Measurements from ENCODE around the gene BMP10.
A peak's percentile ranks its signal among the peaks of the same experiment; 100 is the strongest.

BMP10 gene

GRCh38 chr2:68870215-68870614, 982 bp downstream of the BMP10 start:
- Histone ChIP-seq H2AFZ (ENCODE audit: low read length, unreplicated experiment) (no peak overlapping the region), H3K4me3 (ENCODE audit: low read depth, low read length) (no peak overlapping the region), H3K4me1 (ENCODE audit: control insufficient read depth, insufficient read depth, low read length, unreplicated experiment) (no peaks in the 10 kb centered on the region), H3K27ac (ENCODE audit: low read depth, low read length) (no peak overlapping the region), H3K79me2 (ENCODE audit: control insufficient read depth, insufficient read depth, low read length, unreplicated experiment) (no peaks in the 10 kb centered on the region), H3K36me3 (ENCODE audit: insufficient read depth, low read length) (no peaks in the 10 kb centered on the region), H3K27me3 (ENCODE audit: insufficient read depth, low read length) (peaks cover 6% of the 10 kb centered on the region; the same call in 1 of the 2 replicates)

GRCh38 chr2:68865108-68865507, 6.1 kb downstream of the BMP10 start:
- Histone ChIP-seq H3K27ac (ENCODE audit: low read depth, low read length) (no peak overlapping the region), H3K79me2 (ENCODE audit: control insufficient read depth, insufficient read depth, low read length, unreplicated experiment) (no peaks in the 10 kb centered on the region), H3K4me3 (ENCODE audit: low read depth, low read length) (no peak overlapping the region)

GRCh38 chr2:68863996-68864395, 7.2 kb downstream of the BMP10 start:
- Histone ChIP-seq H3K79me2 (ENCODE audit: control insufficient read depth, insufficient read depth, low read length, unreplicated experiment) (no peaks in the 10 kb centered on the region), H2AFZ (ENCODE audit: low read length, unreplicated experiment) (no peak overlapping the region), H3K4me1 (ENCODE audit: control insufficient read depth, insufficient read depth, low read length, unreplicated experiment) (no peaks in the 10 kb centered on the region), H3K36me3 (ENCODE audit: insufficient read depth, low read length) (no peaks in the 10 kb centered on the region), H3K4me3 (ENCODE audit: low read depth, low read length) (no peak overlapping the region), H3K27me3 (ENCODE audit: insufficient read depth, low read length) (peaks cover 55% of the 10 kb centered on the region), H3K27ac (ENCODE audit: low read depth, low read length) (no peak overlapping the region)

More at GRCh38 chr2:68865108-68865507, 6.1 kb downstream of the BMP10 start:
- Histone ChIP-seq H3K27me3 (ENCODE audit: insufficient read depth, low read length) (peaks cover 44% of the 10 kb centered on the region), H3K4me1 (ENCODE audit: control insufficient read depth, insufficient read depth, low read length, unreplicated experiment) (no peaks in the 10 kb centered on the region), H2AFZ (ENCODE audit: low read length, unreplicated experiment) (no peak overlapping the region), H3K36me3 (ENCODE audit: insufficient read depth, low read length) (no peaks in the 10 kb centered on the region)

- Histone ChIP-seq H3K4me3 (ENCODE audit: low read depth, low read length) (no peak overlapping the region), H3K27me3 (ENCODE audit: insufficient read depth, low read length) (peaks cover 61% of the 10 kb centered on the region), H3K27ac (ENCODE audit: low read depth, low read length) (no peak overlapping the region), H3K36me3 (ENCODE audit: insufficient read depth, low read length) (no peaks in the 10 kb centered on the region), H2AFZ (ENCODE audit: low read length, unreplicated experiment) (peak overlapping the region; percentile 1), H3K4me1 (ENCODE audit: control insufficient read depth, insufficient read depth, low read length, unreplicated experiment) (no peaks in the 10 kb centered on the region), H3K79me2 (ENCODE audit: control insufficient read depth, insufficient read depth, low read length, unreplicated experiment) (no peaks in the 10 kb centered on the region)
Measured at GRCh38 chr2:68862889-68863288, 8.3 kb downstream of the BMP10 start.

- H2AFZ ChIP-seq (ENCODE audit: low read length, unreplicated experiment), result no peak overlapping the region
- H3K36me3 ChIP-seq (ENCODE audit: insufficient read depth, low read length), result no peaks in the 10 kb centered on the region
- no peaks in the 10 kb centered on the region for H3K4me1 ChIP-seq (ENCODE audit: control insufficient read depth, insufficient read depth, low read length, unreplicated experiment)
- peaks cover 76% of the 10 kb centered on the region for H3K27me3 ChIP-seq (ENCODE audit: insufficient read depth, low read length)
- no peak overlapping the region for H3K4me3 ChIP-seq (ENCODE audit: low read depth, low read length)
- H3K79me2 ChIP-seq (ENCODE audit: control insufficient read depth, insufficient read depth, low read length, unreplicated experiment), result no peaks in the 10 kb centered on the region
- no peak overlapping the region for H3K27ac ChIP-seq (ENCODE audit: low read depth, low read length)
Measured at GRCh38 chr2:68861330-68861729, 9.9 kb downstream of the BMP10 start.

DNA sequence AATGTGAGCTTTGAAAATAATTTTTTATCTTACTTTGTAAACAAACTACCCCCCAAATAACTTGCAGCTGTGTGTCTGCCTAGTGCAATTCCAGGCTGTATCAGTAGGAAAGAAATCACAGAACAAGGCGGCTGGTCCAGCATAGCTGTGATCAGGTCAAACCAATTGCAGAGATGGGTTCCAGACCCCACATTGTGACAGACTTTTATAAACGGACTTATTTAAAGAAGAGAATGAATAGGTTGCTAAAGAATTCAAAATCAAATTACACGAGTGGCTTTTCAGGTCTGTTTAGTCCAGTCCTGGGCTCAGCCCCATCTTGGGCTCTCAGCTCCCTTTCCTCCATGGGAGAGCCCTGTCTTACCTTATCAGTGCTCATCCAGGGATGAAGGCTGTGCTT, 11.1 kb downstream of the BMP10 start:
- Histone ChIP-seq H3K27ac (ENCODE audit: low read depth, low read length) (no peak overlapping the region), H3K27me3 (ENCODE audit: insufficient read depth, low read length) (peaks cover 79% of the 10 kb centered on the region), H3K4me1 (ENCODE audit: control insufficient read depth, insufficient read depth, low read length, unreplicated experiment) (no peaks in the 10 kb centered on the region), H3K36me3 (ENCODE audit: insufficient read depth, low read length) (no peaks in the 10 kb centered on the region), H3K4me3 (ENCODE audit: low read depth, low read length) (no peak overlapping the region), H2AFZ (ENCODE audit: low read length, unreplicated experiment) (no peak overlapping the region), H3K79me2 (ENCODE audit: control insufficient read depth, insufficient read depth, low read length, unreplicated experiment) (no peaks in the 10 kb centered on the region)

DNA sequence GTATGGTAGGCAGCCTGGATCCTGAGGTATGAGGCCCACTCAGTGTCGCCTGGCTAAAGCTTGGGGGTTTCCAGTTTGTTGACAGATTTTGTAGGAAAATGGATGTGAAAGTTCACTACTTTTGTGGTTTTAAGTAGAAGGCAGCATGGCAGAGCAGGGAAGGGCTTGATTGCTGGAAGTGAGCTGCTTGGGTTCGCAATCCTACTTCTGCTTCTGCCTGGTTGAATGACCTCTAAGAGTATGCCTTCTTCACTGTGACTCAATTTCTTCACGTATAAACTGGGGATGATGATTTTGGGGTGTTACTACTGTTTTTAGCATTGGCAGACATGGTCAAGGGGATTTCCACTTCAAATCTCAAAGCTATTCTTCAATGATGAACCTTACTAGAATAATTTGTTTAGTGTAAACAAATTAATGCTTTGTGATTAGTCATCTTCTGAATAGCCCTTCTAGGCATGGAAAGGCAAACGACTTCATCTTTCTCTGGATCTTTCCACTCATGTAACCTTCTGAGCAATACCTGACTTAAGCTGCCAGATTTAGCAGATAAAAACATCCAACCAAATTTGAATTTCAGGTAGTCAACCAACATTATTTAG, 13.2 kb downstream of the BMP10 start:
- H3K4me1 ChIP-seq (ENCODE audit: control insufficient read depth, insufficient read depth, low read length, unreplicated experiment), result no peaks in the 10 kb centered on the region
- peaks cover 78% of the 10 kb centered on the region for H3K27me3 ChIP-seq (ENCODE audit: insufficient read depth, low read length)
- H2AFZ ChIP-seq (ENCODE audit: low read length, unreplicated experiment), result no peak overlapping the region
- no peak overlapping the region for H3K4me3 ChIP-seq (ENCODE audit: low read depth, low read length)
- H3K79me2 ChIP-seq (ENCODE audit: control insufficient read depth, insufficient read depth, low read length, unreplicated experiment), result no peaks in the 10 kb centered on the region
- no peak overlapping the region for H3K27ac ChIP-seq (ENCODE audit: low read depth, low read length)
- no peaks in the 10 kb centered on the region for H3K36me3 ChIP-seq (ENCODE audit: insufficient read depth, low read length)

- Histone ChIP-seq H3K79me2 (ENCODE audit: control insufficient read depth, insufficient read depth, low read length, unreplicated experiment) (no peaks in the 10 kb centered on the region), H3K4me3 (ENCODE audit: low read depth, low read length) (no peak overlapping the region), H2AFZ (ENCODE audit: low read length, unreplicated experiment) (no peak overlapping the region), H3K36me3 (ENCODE audit: insufficient read depth, low read length) (no peaks in the 10 kb centered on the region), H3K27ac (ENCODE audit: low read depth, low read length) (no peak overlapping the region), H3K4me1 (ENCODE audit: control insufficient read depth, insufficient read depth, low read length, unreplicated experiment) (no peaks in the 10 kb centered on the region), H3K27me3 (ENCODE audit: insufficient read depth, low read length) (peaks cover 73% of the 10 kb centered on the region)
Measured at GRCh38 chr2:68857202-68857845, 13.9 kb downstream of the BMP10 start.

- Histone ChIP-seq H3K27me3 (ENCODE audit: insufficient read depth, low read length) (peaks cover 62% of the 10 kb centered on the region), H3K79me2 (ENCODE audit: control insufficient read depth, insufficient read depth, low read length, unreplicated experiment) (no peaks in the 10 kb centered on the region), H3K36me3 (ENCODE audit: insufficient read depth, low read length) (no peaks in the 10 kb centered on the region), H3K4me3 (ENCODE audit: low read depth, low read length) (no peak overlapping the region), H2AFZ (ENCODE audit: low read length, unreplicated experiment) (no peak overlapping the region), H3K4me1 (ENCODE audit: control insufficient read depth, insufficient read depth, low read length, unreplicated experiment) (no peaks in the 10 kb centered on the region), H3K27ac (ENCODE audit: low read depth, low read length) (no peak overlapping the region)
Measured at GRCh38 chr2:68855550-68855949, 15.6 kb downstream of the BMP10 start.

- H3K4me1 ChIP-seq (ENCODE audit: control insufficient read depth, insufficient read depth, low read length, unreplicated experiment), result no peaks in the 10 kb centered on the region
- peaks cover 61% of the 10 kb centered on the region for H3K27me3 ChIP-seq (ENCODE audit: insufficient read depth, low read length)
- H3K27ac ChIP-seq (ENCODE audit: low read depth, low read length), result no peak overlapping the region
- H3K4me3 ChIP-seq (ENCODE audit: low read depth, low read length), result no peak overlapping the region
- no peaks in the 10 kb centered on the region for H3K79me2 ChIP-seq (ENCODE audit: control insufficient read depth, insufficient read depth, low read length, unreplicated experiment)
- H2AFZ ChIP-seq (ENCODE audit: low read length, unreplicated experiment), result no peak overlapping the region
- H3K36me3 ChIP-seq (ENCODE audit: insufficient read depth, low read length), result no peaks in the 10 kb centered on the region
Measured at GRCh38 chr2:68854476-68854875, 16.7 kb downstream of the BMP10 start.

DNA sequence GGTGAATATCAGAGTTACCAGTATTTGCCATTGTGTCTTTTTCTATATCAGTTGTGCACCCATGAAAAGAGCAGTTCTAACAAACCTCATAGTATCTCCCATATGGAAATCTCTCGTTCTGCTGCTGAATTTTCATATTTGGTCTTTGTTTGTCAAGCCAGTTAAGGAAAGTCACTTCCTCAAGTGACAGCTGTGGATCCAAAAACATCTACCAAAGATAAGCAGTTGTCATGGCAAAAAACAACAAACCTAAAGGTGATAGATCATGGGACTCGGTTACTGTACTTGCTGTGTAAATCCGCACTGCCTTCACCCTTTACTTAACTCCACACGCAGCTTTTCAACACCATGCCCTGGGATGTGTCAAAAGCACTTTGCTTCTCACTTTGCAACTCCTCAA, 17.3 kb downstream of the BMP10 start:
- H3K27ac ChIP-seq (ENCODE audit: low read depth, low read length), result no peak overlapping the region

More for the DNA sequence above, 17.3 kb downstream of the BMP10 start:
- Histone ChIP-seq H3K36me3 (ENCODE audit: insufficient read depth, low read length) (no peaks in the 10 kb centered on the region), H3K4me1 (ENCODE audit: control insufficient read depth, insufficient read depth, low read length, unreplicated experiment) (no peaks in the 10 kb centered on the region), H2AFZ (ENCODE audit: low read length, unreplicated experiment) (no peak overlapping the region), H3K4me3 (ENCODE audit: low read depth, low read length) (no peak overlapping the region), H3K27me3 (ENCODE audit: insufficient read depth, low read length) (peaks cover 61% of the 10 kb centered on the region), H3K79me2 (ENCODE audit: control insufficient read depth, insufficient read depth, low read length, unreplicated experiment) (no peaks in the 10 kb centered on the region)
